Astrocyte (in vitro differentiated cells and primary cell): ENCODE data around the gene LIPG. TPM values are rescaled to one million over a fixed set of nuclear protein-coding genes. Genes with fewer than 3 reads are reported as not detected.

ENCODE experiments used
- DNase-seq: peaks from one replicate; pipeline ENCODE4 v3.0.0-alpha.2; 2010; ENCODE audit warnings: low read depth
- FAIRE-seq: peaks from 2 replicates; lab custom pipeline; 2011; peaks lifted over from hg19 to GRCh38; lab: Jason Lieb, UNC
- H2AFZ ChIP-seq: 2 replicates; pipeline ENCODE4 v1.6.0; 2012; ENCODE audit warnings: low read depth, low read length, inconsistent platforms
- H3K27ac ChIP-seq: 2 replicates; pipeline ENCODE4 v1.5.1; 2011; ENCODE audit warnings: low read depth, low read length, inconsistent platforms
- H3K27me3 ChIP-seq: 2 replicates; pipeline ENCODE4 v1.6.0; 2011; ENCODE audit warnings: low read length, inconsistent platforms; ENCODE audit not compliant: insufficient read depth
- H3K36me3 ChIP-seq: 2 replicates; pipeline ENCODE4 v1.5.1; 2011; ENCODE audit warnings: low read length, inconsistent platforms; ENCODE audit not compliant: insufficient read depth
- H3K4me1 ChIP-seq: 2 replicates; pipeline ENCODE4 v1.5.1; 2011; ENCODE audit warnings: low read length, inconsistent platforms; ENCODE audit not compliant: insufficient read depth
- H3K4me2 ChIP-seq: 2 replicates; pipeline ENCODE4 v1.6.0; 2012; ENCODE audit warnings: low read length, inconsistent platforms
- H3K4me3 ChIP-seq: 2 replicates; pipeline ENCODE4 v1.5.1; 2011; ENCODE audit warnings: low read depth, mild to moderate bottlenecking, low read length, inconsistent platforms; ENCODE audit not compliant: insufficient read depth
- H3K79me2 ChIP-seq: 2 replicates; pipeline ENCODE4 v1.6.0; 2012; ENCODE audit warnings: mild to moderate bottlenecking, low read length, inconsistent platforms; ENCODE audit not compliant: insufficient read depth
- H3K9ac ChIP-seq: 2 replicates; pipeline ENCODE4 v1.6.0; 2012; ENCODE audit warnings: mild to moderate bottlenecking, low read length, inconsistent platforms
- H3K9me3 ChIP-seq: 2 replicates; pipeline ENCODE4 v1.5.1; 2012; ENCODE audit warnings: low read depth, mild to moderate bottlenecking, low read length, inconsistent platforms; ENCODE audit not compliant: insufficient read depth
- H4K20me1 ChIP-seq: 2 replicates; pipeline ENCODE4 v1.6.0; 2012; ENCODE audit warnings: low read length, inconsistent platforms; ENCODE audit not compliant: insufficient read depth
- H3K27ac Mint-ChIP-seq: one replicate; pipeline ENCODE4 v1.8.0; 2021; ENCODE audit warnings: mild to moderate bottlenecking, mixed read lengths; ENCODE audit not compliant: unreplicated experiment
- H3K27me3 Mint-ChIP-seq: one replicate; pipeline ENCODE4 v1.8.0; 2021; ENCODE audit warnings: low read depth, mixed read lengths; ENCODE audit not compliant: unreplicated experiment
- H3K36me3 Mint-ChIP-seq: one replicate; pipeline ENCODE4 v1.8.0; 2021; ENCODE audit warnings: low read depth, mixed read lengths; ENCODE audit not compliant: unreplicated experiment
- H3K4me1 Mint-ChIP-seq: one replicate; pipeline ENCODE4 v1.8.0; 2021; ENCODE audit warnings: low read depth, mixed read lengths; ENCODE audit not compliant: unreplicated experiment
- H3K4me3 Mint-ChIP-seq: one replicate; pipeline ENCODE4 v1.8.0; 2021; ENCODE audit warnings: mild to moderate bottlenecking, moderate library complexity, mixed read lengths; ENCODE audit not compliant: unreplicated experiment
- H3K9me3 Mint-ChIP-seq: one replicate; pipeline ENCODE4 v1.8.0; 2021; ENCODE audit warnings: mild to moderate bottlenecking, mixed read lengths; ENCODE audit not compliant: unreplicated experiment
- CTCF ChIP-seq: IDR thresholded peaks from 2 replicates; pipeline ENCODE4 v1.5.1; 2011; ENCODE audit warnings: low read depth, mild to moderate bottlenecking, inconsistent platforms, low read length, moderate library complexity; ENCODE audit not compliant: insufficient read depth
- EZH2 ChIP-seq: IDR thresholded peaks from 2 replicates; pipeline ENCODE4 v1.6.1; 2012; ENCODE audit warnings: mild to moderate bottlenecking, low read length, inconsistent platforms; ENCODE audit not compliant: insufficient read depth
- total RNA-seq: library from RNA; stranded (reverse); gene quantifications from 2 replicates; pipeline ENCODE4 v1.2.1, GENCODE V29; 2021

Gene LIPG
- total RNA-seq, 1 donor from 2014 or later, result 18.3 TPM

- peaks cover 11% of the 10 kb centered on the region for H3K4me1 ChIP-seq
- Mint-ChIP-seq H3K4me3 (no peak overlapping the region), H3K27me3 (no peaks in the 10 kb centered on the region), H3K4me1 (peaks cover 17% of the 10 kb centered on the region), H3K9me3 (peaks cover 5% of the 10 kb centered on the region), H3K36me3 (no peaks in the 10 kb centered on the region), H3K27ac (no peak overlapping the region)
- DNase-seq (no peak), FAIRE-seq (no peak)
- TF ChIP-seq CTCF, result no peak
- no peak for TF ChIP-seq EZH2
- no peak overlapping the region for H3K4me2 ChIP-seq
- H4K20me1 ChIP-seq, result no peaks in the 10 kb centered on the region
- no peak overlapping the region for H3K4me3 ChIP-seq
- no peak overlapping the region for H2AFZ ChIP-seq
- H3K9ac ChIP-seq, result no peak overlapping the region
- H3K79me2 ChIP-seq, result no peaks in the 10 kb centered on the region
- H3K27ac ChIP-seq, result no peak overlapping the region
- no peaks in the 10 kb centered on the region for H3K9me3 ChIP-seq
- H3K27me3 ChIP-seq, result no peaks in the 10 kb centered on the region
- H3K36me3 ChIP-seq, result no peaks in the 10 kb centered on the region
These were observed 46.8 kb downstream of the LIPG start for GRCh38 chr18:49608366-49609255.

GRCh38 chr18:49609256-49610021 is 47.6 kb downstream of the LIPG start:
- H4K20me1 ChIP-seq, result no peaks in the 10 kb centered on the region
- H3K9me3 ChIP-seq, result no peaks in the 10 kb centered on the region
- no peak overlapping the region for H3K27ac Mint-ChIP-seq
- H3K4me2 ChIP-seq, result no peak overlapping the region
- no peak for TF ChIP-seq EZH2
- no peak for TF ChIP-seq CTCF
- no peaks in the 10 kb centered on the region for H3K36me3 Mint-ChIP-seq
- peaks cover 22% of the 10 kb centered on the region for H3K4me1 Mint-ChIP-seq
- H3K4me3 Mint-ChIP-seq, result no peak overlapping the region
- H3K9me3 Mint-ChIP-seq, result peaks cover 5% of the 10 kb centered on the region
- H3K27me3 Mint-ChIP-seq, result no peaks in the 10 kb centered on the region
- H3K36me3 ChIP-seq, result no peaks in the 10 kb centered on the region
- DNase-seq (peak; percentile 68), FAIRE-seq (no peak)
- no peaks in the 10 kb centered on the region for H3K27me3 ChIP-seq
- no peak overlapping the region for H3K4me3 ChIP-seq
- no peak overlapping the region for H3K9ac ChIP-seq
- no peaks in the 10 kb centered on the region for H3K79me2 ChIP-seq
- H3K27ac ChIP-seq, result no peak overlapping the region
- peaks cover 11% of the 10 kb centered on the region for H3K4me1 ChIP-seq
- H2AFZ ChIP-seq, result no peak overlapping the region
